Gastroesophageal sphincter (tissue), 4 donors: ENCODE measurements around the gene EFHC1. TPM values are rescaled to one million over a fixed set of nuclear protein-coding genes. Genes with fewer than 3 reads are reported as not detected.

Source experiments
- ATAC-seq: fragments of 150-250 bp; one replicate; pipeline ENCODE4 v1.9.1; 2016; ENCODE audit warnings: mild to moderate bottlenecking, moderate library complexity
- H3K27ac ChIP-seq, 4 donors: fragments of 200-600 bp; sonication (generic) in 3 of 4; 1 replicate in 3 of 4; 2 replicates in 1 of 4; pipeline ENCODE4 v1.5.1; 2016 to 2019
- H3K27me3 ChIP-seq: fragments of 200-600 bp; sonication (generic); one replicate; pipeline ENCODE4 v1.5.1; 2019
- H3K36me3 ChIP-seq, 2 donors: fragments of 200-600 bp; sonication (generic); one replicate each; pipeline ENCODE4 v1.5.1; 2019; ENCODE audit warnings: control low read depth in 1 of 2
- H3K4me1 ChIP-seq, 3 donors: fragments of 200-600 bp; sonication (generic); 1 replicate in 2 of 3; 2 replicates in 1 of 3; pipeline ENCODE4 v1.5.1; 2016 to 2019; ENCODE audit warnings: control low read depth in 2 of 3
- H3K4me3 ChIP-seq, 2 donors: fragments of 200-600 bp; sonication (generic); one replicate each; pipeline ENCODE4 v1.5.1; 2019; ENCODE audit warnings: mild to moderate bottlenecking in 1 of 2, moderate library complexity in 1 of 2
- H3K9me3 ChIP-seq, 3 donors: fragments of 200-600 bp; sonication (generic); one replicate each; pipeline ENCODE4 v1.5.1; 2017 to 2019; ENCODE audit warnings: control low read depth in 2 of 3
- EP300 ChIP-seq: sonication (generic); formaldehyde crosslinking; IDR thresholded peaks from one replicate; pipeline ENCODE4 v1.6.1; 2017; ENCODE audit warnings: antibody characterized with exemption, mild to moderate bottlenecking
- POLR2A ChIP-seq, 2 donors: fragments of 450-650 bp; IDR thresholded peaks; one replicate each; pipeline ENCODE4 v1.6.1; 2017; ENCODE audit warnings: antibody characterized with exemption in 2 of 2, mild to moderate bottlenecking in 2 of 2, moderate library complexity in 1 of 2
- POLR2AphosphoS5 ChIP-seq: sonication (generic); formaldehyde crosslinking; IDR thresholded peaks from one replicate; pipeline ENCODE4 v1.6.1; 2017; ENCODE audit warnings: antibody characterized with exemption
- WGBS, 2 donors: methylation state at CpG; one replicate each; pipeline ENCODE4 v1.1.5; 2018; ENCODE audit warnings: low coverage in 1 of 2; 5-methylcytosine and 5-hydroxymethylcytosine counted together
- total RNA-seq, 4 donors: library from RNA; depleted of rRNA; stranded (reverse); fragments of >200 nt; gene quantifications; one replicate each; pipeline ENCODE4 v1.1.0, GENCODE V29; 2016
- TF ChIP-seq, protein P1 (sequence below), 4 experiments: fragments of 200-600 bp in 2 of 4; fragments of 450-650 bp in 2 of 4; sonication (generic) in 1 of 4; IDR thresholded peaks; one replicate each; pipeline ENCODE4 v1.5.1; 2017 to 2019; ENCODE audit warnings: antibody characterized with exemption in 4 of 4, mild to moderate bottlenecking in 2 of 4, moderate library complexity in 2 of 4

The EFHC1 gene
- total RNA-seq, 4 donors from 2014 or later, result 5.1 to 27.4 (median 12.9) TPM

DNA sequence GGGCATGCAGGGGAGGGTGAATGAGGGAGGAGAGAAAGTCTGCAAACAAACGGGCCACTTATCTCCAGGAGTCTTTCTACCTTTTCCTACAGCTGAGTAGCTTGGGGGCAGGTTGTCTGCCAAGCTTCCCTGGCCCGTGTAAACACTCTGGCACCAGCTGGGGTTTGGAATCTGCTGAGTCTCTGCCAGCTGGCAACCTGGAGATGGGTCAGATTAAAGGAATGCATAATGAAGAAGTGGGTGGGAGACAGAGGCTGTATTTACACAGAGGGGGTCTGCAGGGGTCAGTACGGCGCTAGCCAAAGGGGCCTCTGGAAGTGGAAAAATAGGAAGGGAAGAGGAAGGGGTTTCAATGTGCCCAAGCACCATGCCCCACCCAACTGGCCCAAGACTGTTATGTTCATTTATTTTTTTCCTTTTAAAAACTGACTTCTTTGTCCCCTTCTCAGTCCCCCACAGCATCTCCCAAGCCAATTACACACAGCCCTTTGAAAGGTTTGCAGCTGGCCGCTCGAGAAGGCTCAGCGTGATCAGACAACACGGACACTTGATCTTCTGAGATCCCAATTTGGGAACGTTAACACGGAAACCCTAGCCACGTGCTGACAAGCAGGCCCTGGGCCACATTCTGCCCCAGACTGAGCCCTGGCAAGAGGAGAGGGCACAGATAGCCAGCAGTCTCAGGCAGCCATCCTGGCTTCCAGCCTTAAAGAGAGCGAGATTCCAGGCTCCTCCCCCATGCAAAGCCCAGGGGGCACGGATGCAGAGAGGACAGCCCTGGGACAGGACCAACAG, 131.5 kb downstream of the EFHC1 start:
- Histone ChIP-seq H3K27me3 (no peaks in the 10 kb centered on the region), H3K27ac (peak overlapping the region; percentile 4 to 83 (median 80)), H3K36me3 (no peaks in the 10 kb centered on the region), H3K9me3 (no peaks in the 10 kb centered on the region), H3K4me3 (peak overlapping the region in 1 of 2 donors; percentile 29), H3K4me1 (peaks cover 0 to 99% (median 60%) of the 10 kb centered on the region in 3 donors)
- peak; percentile 87 for TF ChIP-seq POLR2AphosphoS5
- TF ChIP-seq, protein P1, sequence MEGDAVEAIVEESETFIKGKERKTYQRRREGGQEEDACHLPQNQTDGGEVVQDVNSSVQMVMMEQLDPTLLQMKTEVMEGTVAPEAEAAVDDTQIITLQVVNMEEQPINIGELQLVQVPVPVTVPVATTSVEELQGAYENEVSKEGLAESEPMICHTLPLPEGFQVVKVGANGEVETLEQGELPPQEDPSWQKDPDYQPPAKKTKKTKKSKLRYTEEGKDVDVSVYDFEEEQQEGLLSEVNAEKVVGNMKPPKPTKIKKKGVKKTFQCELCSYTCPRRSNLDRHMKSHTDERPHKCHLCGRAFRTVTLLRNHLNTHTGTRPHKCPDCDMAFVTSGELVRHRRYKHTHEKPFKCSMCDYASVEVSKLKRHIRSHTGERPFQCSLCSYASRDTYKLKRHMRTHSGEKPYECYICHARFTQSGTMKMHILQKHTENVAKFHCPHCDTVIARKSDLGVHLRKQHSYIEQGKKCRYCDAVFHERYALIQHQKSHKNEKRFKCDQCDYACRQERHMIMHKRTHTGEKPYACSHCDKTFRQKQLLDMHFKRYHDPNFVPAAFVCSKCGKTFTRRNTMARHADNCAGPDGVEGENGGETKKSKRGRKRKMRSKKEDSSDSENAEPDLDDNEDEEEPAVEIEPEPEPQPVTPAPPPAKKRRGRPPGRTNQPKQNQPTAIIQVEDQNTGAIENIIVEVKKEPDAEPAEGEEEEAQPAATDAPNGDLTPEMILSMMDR (IDR thresholded peaks at IDR 0.05), result no peak
- ATAC-seq, result peak; percentile 72
- WGBS, 2 donors, result 16 to 17% methylated on average over 4 to 5 of the region's 13 CpGs

GRCh38 chr6:52552278-52552643, 132.1 kb downstream of the EFHC1 start:
- peaks cover 0 to 99% (median 54%) of the 10 kb centered on the region in 3 donors for H3K4me1 ChIP-seq
- 18 to 22% methylated on average over 4 of the region's 6 CpGs for WGBS, 2 donors
- no peaks in the 10 kb centered on the region for H3K9me3 ChIP-seq
- TF ChIP-seq, protein P1 (IDR thresholded peaks at IDR 0.05), result no peak
- TF ChIP-seq EP300 (no peak), POLR2A (IDR thresholded peaks at IDR 0.05) (no peak)
- H3K36me3 ChIP-seq, result no peaks in the 10 kb centered on the region
- ATAC-seq, result no peak
- H3K27ac ChIP-seq, result peak overlapping the region; percentile 4 to 83 (median 80)
- peak overlapping the region in 1 of 2 donors; percentile 29 for H3K4me3 ChIP-seq
- no peaks in the 10 kb centered on the region for H3K27me3 ChIP-seq

DNA sequence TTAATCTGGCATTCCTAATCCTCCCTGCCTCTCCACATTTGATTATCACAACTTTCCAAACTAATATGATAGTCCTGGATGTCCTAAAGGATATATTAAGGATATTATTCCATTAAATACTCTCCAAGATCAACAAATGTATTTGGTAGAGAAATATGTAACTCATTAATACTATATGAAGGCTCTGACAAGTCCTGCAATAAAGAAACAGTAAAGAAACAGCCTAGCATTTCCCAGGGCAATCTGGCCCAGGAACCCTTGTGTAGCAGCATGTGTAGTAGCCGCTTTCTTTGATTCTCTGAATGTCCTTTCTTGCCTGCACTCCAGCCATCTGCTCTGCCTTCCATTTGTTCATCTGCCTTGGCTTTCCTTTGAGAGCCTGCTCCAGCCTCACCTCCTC, 133.0 kb downstream of the EFHC1 start:
- peak overlapping the region in 2 of 4 donors; percentile 83 for H3K27ac ChIP-seq
- ATAC-seq, result no peak
- H3K27me3 ChIP-seq, result no peaks in the 10 kb centered on the region
- no peak for TF ChIP-seq POLR2A (IDR thresholded peaks at IDR 0.05)
- no peak for TF ChIP-seq EP300
- TF ChIP-seq, protein P1 (IDR thresholded peaks at IDR 0.05), result no peak
- no peak for TF ChIP-seq POLR2AphosphoS5
- H3K36me3 ChIP-seq, result no peaks in the 10 kb centered on the region
- peaks cover 0 to 99% (median 52%) of the 10 kb centered on the region in 3 donors for H3K4me1 ChIP-seq
- H3K4me3 ChIP-seq, result no peak overlapping the region
- H3K9me3 ChIP-seq, result no peaks in the 10 kb centered on the region
- WGBS, 2 donors, result 89% methylated on average over 1 of the region's 1 CpG; no CpG with 5 or more reads in 1 of the 2 donors

GRCh38 chr6:52553719-52554118, 133.6 kb downstream of the EFHC1 start:
- peaks cover 0 to 99% (median 56%) of the 10 kb centered on the region in 3 donors for H3K4me1 ChIP-seq
- TF ChIP-seq POLR2AphosphoS5 (no peak), POLR2A (IDR thresholded peaks at IDR 0.05) (no peak), EP300 (no peak)
- TF ChIP-seq, protein P1 (IDR thresholded peaks at IDR 0.05), result no peak
- WGBS, 2 donors, result 40 to 81% methylated on average over 1 to 2 of the region's 2 CpGs
- no peak overlapping the region for H3K27ac ChIP-seq
- no peaks in the 10 kb centered on the region for H3K27me3 ChIP-seq
- no peak for ATAC-seq
- H3K4me3 ChIP-seq, result no peak overlapping the region
- H3K9me3 ChIP-seq, result no peaks in the 10 kb centered on the region
- H3K36me3 ChIP-seq, result no peaks in the 10 kb centered on the region

- Histone ChIP-seq H3K36me3 (no peaks in the 10 kb centered on the region), H3K27ac (peak overlapping the region in 1 of 4 donors; percentile 8), H3K4me1 (peaks cover 0 to 97% (median 52%) of the 10 kb centered on the region in 3 donors), H3K27me3 (no peaks in the 10 kb centered on the region), H3K4me3 (no peak overlapping the region), H3K9me3 (no peaks in the 10 kb centered on the region)
- TF ChIP-seq, protein P1 (IDR thresholded peaks at IDR 0.05), result no peak
- TF ChIP-seq EP300, result no peak
- no peak for TF ChIP-seq POLR2AphosphoS5
- TF ChIP-seq POLR2A (IDR thresholded peaks at IDR 0.05), result no peak
- ATAC-seq, result no peak
- 74% methylated on average over 6 of the region's 6 CpGs; no CpG with 5 or more reads in 1 of the 2 donors for WGBS, 2 donors
Observed at GRCh38 chr6:52554684-52555280, 134.6 kb downstream of the EFHC1 start.
